ENCODE data around the gene SH3BP5. TPM values are rescaled to one million over a fixed set of nuclear protein-coding genes. Genes with fewer than 3 reads are reported as not detected.
A peak's percentile ranks its signal among the peaks of the same experiment; 100 is the strongest.

The SH3BP5 gene
- total RNA-seq, 1 donor from 2014 or later, result 80.5 TPM

DNA sequence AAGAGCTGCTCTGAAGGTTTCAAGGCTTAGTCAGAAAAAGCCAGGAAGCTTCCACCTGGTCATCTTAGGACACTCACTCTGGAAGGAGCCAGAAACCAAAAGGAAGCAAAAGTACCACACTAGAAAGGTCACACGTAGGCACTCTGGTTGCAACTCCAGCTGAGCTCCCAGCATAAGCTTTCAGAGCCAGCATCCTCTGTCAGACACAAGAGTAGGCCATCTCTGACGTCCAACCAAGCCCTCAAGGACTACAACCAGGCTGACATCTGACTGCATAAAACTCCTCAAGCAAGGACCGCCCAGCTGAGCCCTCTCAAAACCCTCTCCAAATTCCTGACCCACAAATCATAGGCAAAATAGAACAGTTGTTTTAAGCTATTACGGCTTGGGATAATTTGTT, 12.8 kb downstream of the SH3BP5 start:
- Mint-ChIP-seq H3K36me3 (peaks cover 4% of the 10 kb centered on the region), H3K4me1 (peaks cover 75% of the 10 kb centered on the region), H3K9me3 (no peaks in the 10 kb centered on the region), H3K27me3 (ENCODE audit: low read depth) (no peaks in the 10 kb centered on the region), H3K4me3 (peak overlapping the region; percentile 5), H3K27ac (peak overlapping the region; percentile 94)
- DNase-seq (ENCODE audit: low spot score in 2 of 2, unreplicated experiment in 2 of 2), result no peak
- TF ChIP-seq, protein P1, sequence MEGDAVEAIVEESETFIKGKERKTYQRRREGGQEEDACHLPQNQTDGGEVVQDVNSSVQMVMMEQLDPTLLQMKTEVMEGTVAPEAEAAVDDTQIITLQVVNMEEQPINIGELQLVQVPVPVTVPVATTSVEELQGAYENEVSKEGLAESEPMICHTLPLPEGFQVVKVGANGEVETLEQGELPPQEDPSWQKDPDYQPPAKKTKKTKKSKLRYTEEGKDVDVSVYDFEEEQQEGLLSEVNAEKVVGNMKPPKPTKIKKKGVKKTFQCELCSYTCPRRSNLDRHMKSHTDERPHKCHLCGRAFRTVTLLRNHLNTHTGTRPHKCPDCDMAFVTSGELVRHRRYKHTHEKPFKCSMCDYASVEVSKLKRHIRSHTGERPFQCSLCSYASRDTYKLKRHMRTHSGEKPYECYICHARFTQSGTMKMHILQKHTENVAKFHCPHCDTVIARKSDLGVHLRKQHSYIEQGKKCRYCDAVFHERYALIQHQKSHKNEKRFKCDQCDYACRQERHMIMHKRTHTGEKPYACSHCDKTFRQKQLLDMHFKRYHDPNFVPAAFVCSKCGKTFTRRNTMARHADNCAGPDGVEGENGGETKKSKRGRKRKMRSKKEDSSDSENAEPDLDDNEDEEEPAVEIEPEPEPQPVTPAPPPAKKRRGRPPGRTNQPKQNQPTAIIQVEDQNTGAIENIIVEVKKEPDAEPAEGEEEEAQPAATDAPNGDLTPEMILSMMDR (IDR thresholded peaks at IDR 0.05; ENCODE audit: unreplicated experiment), result no peak

DNA sequence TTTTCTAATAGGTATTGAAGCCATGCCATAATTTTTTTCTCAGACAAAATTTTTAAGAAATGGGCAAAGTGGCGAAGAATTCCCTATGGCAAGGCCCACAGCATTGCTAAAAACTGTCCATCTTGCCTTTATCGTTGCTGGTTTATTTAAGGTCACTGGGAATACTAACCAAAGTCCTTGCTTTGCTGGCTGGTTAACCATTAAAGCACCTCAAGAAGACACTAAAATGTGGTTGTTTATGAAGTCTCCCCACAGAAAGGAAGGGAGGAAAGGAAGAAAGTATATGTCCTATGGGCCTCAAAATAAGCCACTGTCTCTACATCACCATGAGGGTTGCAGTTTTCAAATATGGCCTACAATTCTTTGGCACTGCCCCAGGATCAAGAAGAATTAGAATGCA, 13.2 kb downstream of the SH3BP5 start:
- H3K27me3 Mint-ChIP-seq (ENCODE audit: low read depth), result no peaks in the 10 kb centered on the region
- H3K36me3 Mint-ChIP-seq, result peaks cover 1% of the 10 kb centered on the region
- TF ChIP-seq, protein P1 (IDR thresholded peaks at IDR 0.05; ENCODE audit: unreplicated experiment), result no peak
- no peak for DNase-seq (ENCODE audit: low spot score in 2 of 2, unreplicated experiment in 2 of 2)
- H3K4me3 Mint-ChIP-seq, result no peak overlapping the region
- peak overlapping the region; percentile 94 for H3K27ac Mint-ChIP-seq
- peaks cover 75% of the 10 kb centered on the region for H3K4me1 Mint-ChIP-seq
- H3K9me3 Mint-ChIP-seq, result no peaks in the 10 kb centered on the region

DNA sequence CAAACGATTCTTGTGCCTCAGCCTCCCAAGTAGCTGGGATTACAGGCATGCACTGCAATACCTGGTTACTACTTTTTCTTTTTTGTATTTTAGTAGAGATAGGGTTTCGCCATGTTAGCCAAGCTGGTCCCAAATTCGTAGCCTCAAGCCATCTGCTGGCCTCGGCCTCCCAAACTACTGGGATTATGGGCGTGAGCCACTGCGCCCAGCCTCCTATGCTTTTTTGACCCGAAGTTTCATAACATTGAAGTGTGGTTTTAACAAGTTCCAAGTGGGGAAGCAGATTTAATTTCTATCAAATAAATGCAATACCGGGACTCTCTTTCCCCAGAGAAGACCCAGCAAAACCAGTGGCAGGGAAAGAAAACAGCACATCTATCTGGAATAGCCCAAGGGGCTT, 13.7 kb downstream of the SH3BP5 start:
- peaks cover 71% of the 10 kb centered on the region for H3K4me1 Mint-ChIP-seq
- TF ChIP-seq, protein P1 (IDR thresholded peaks at IDR 0.05; ENCODE audit: unreplicated experiment), result no peak
- H3K36me3 Mint-ChIP-seq, result no peaks in the 10 kb centered on the region
- no peak for DNase-seq (ENCODE audit: low spot score in 2 of 2, unreplicated experiment in 2 of 2)
- H3K9me3 Mint-ChIP-seq, result no peaks in the 10 kb centered on the region
- H3K27ac Mint-ChIP-seq, result peak overlapping the region; percentile 94
- H3K4me3 Mint-ChIP-seq, result no peak overlapping the region
- no peaks in the 10 kb centered on the region for H3K27me3 Mint-ChIP-seq (ENCODE audit: low read depth)

DNA sequence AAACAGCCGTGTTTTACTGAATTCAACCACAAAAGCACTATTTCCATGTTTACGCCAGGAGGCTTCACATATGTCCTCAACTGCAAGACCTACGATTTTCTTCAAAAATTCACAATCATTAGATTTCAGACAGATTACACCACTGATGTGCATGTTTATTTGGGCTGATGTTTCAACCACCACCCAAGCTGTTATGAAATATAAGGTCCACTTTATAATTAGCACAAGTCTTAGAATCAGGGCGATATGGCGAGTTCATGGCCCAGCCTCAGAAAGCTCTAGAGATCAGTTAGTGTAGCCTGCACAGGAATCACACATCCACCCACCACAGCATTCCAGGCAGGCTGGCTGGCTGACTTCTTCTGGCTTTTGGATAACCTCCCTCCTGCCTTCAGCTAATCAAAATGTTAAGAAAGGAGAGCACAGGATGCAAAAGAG, 15.4 kb downstream of the SH3BP5 start:
- H3K9me3 Mint-ChIP-seq, result no peaks in the 10 kb centered on the region
- TF ChIP-seq, protein P1 (IDR thresholded peaks at IDR 0.05; ENCODE audit: unreplicated experiment), result no peak
- no peak for DNase-seq (ENCODE audit: low spot score in 2 of 2, unreplicated experiment in 2 of 2)

DNA sequence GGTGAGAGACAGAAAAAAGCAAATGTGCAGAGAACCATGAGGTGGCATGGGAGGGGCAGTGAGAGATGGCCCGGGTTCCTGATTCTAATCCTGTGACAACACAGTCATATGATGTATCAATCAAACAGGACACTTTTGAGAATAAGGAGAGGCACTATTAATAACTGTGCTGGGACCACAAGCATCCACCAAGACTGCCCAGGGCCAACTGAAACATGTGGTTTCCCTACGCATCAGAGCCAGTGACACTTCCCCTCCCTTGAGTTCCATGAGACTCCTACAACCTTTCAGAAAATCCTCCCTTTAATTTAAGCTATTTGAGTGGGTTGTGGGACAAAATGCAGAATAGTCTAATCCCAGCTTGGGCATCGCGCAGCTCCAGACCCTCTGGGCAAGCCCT, 17.4 kb downstream of the SH3BP5 start:
- no peaks in the 10 kb centered on the region for H3K36me3 Mint-ChIP-seq
- H3K27ac Mint-ChIP-seq, result peak overlapping the region; percentile 72
- H3K4me1 Mint-ChIP-seq, result peaks cover 74% of the 10 kb centered on the region
- DNase-seq (ENCODE audit: low spot score in 2 of 2, unreplicated experiment in 2 of 2), result no peak
- TF ChIP-seq, protein P1 (IDR thresholded peaks at IDR 0.05; ENCODE audit: unreplicated experiment), result no peak
- no peaks in the 10 kb centered on the region for H3K9me3 Mint-ChIP-seq
- H3K4me3 Mint-ChIP-seq, result no peak overlapping the region
- H3K27me3 Mint-ChIP-seq (ENCODE audit: low read depth), result no peaks in the 10 kb centered on the region

More for the DNA sequence above, 15.4 kb downstream of the SH3BP5 start:
- Mint-ChIP-seq H3K27ac (peak overlapping the region; percentile 81), H3K36me3 (no peaks in the 10 kb centered on the region), H3K4me1 (peaks cover 75% of the 10 kb centered on the region), H3K4me3 (no peak overlapping the region), H3K27me3 (ENCODE audit: low read depth) (no peaks in the 10 kb centered on the region)

DNA sequence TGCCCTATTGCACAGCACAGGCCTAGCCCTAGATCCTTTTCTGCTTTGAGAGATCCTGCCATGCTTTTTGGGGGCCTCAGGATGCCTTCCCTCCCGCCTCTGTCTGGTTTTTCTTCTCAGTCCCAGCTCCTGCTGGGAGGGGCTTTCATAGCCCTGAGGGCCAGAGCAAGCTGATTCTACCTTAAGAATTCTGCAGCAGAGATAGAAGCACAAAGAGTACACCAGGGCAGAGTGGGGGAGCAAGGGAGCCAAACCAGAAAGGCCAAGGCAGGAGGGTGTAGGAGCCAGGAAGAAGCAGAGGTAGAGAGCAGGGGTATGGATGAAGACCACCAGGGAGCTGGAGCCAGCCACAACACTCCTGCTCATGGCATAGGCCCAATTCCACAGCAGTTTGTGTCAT, 18.1 kb downstream of the SH3BP5 start:
- Mint-ChIP-seq H3K4me1 (peaks cover 74% of the 10 kb centered on the region), H3K27ac (peak overlapping the region; percentile 72), H3K4me3 (no peak overlapping the region), H3K27me3 (ENCODE audit: low read depth) (no peaks in the 10 kb centered on the region), H3K36me3 (no peaks in the 10 kb centered on the region), H3K9me3 (no peaks in the 10 kb centered on the region)
- no peak for DNase-seq (ENCODE audit: low spot score in 2 of 2, unreplicated experiment in 2 of 2)
- TF ChIP-seq, protein P1 (IDR thresholded peaks at IDR 0.05; ENCODE audit: unreplicated experiment), result no peak

Measured in mesothelial cell of epicardium (in vitro differentiated cells).